ENCODE results near the gene TKTL2.

- TF ChIP-seq POLR2A (IDR thresholded peaks at IDR 0.05) (no peak), CTCF (IDR thresholded peaks at IDR 0.05) (no peak)
Observed at GRCh38 chr4:163473576-163473975, at the start of gene TKTL2.
